Putamen (tissue), 1 donor: ENCODE results near the gene SMIM45.
A peak's percentile ranks its signal among the peaks of the same experiment; 100 is the strongest.

Experiments used
- DNase-seq: peaks from one replicate; pipeline ENCODE4 v3.0.0-alpha.2; 2016; ENCODE audit warnings: low spot score

SMIM45 gene

GRCh38 chr22:41951898-41952474 is at the start of gene SMIM45:
SMIM45 (plus strand) TSS chr22:41952150.
- DNase-seq, result peak; percentile 89

GRCh38 chr22:41902932-41903421 is 49.0 kb upstream of the SMIM45 start:
- no peak for DNase-seq

GRCh38 chr22:41904450-41905410 is 47.2 kb upstream of the SMIM45 start:
- DNase-seq, result no peak

DNA sequence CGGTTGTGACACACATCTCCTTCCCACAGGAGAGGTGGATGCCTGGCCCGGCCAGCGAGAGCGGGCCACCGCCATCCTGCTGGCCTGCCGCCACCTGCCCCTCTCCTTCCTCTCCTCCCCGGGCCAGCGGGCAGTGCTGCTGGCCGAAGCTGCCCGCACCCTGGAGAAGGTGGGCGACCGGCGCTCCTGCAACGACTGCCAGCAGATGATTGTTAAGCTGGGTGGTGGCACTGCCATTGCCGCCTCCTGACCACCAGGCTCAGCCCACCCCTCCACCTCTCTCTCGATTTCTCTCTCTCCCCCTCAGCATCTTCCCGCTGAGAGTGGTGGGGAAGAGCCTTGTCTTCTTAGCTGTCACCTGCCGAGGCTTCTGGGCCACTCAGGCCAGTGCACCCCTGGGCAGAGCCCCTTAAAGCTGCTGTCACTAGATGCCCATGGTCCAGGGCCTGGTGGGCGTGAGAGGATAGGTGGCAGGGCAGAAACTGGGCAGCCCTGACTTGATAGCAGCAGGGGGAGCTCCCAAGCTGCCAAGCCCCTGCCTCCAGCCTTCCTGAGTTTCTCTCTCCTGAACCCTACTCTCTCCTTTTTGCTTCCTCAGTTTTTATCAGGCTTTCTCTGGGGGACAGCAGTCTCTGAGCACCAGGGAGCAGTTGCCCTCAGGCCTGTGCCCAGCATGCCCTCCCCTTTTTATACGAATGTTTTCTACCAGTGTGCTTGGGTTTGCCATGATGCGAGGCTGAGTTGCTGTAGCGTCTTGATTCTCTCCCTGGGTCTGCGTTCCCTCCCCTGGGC is 46.3 kb upstream of the SMIM45 start:
- no peak for DNase-seq

DNA sequence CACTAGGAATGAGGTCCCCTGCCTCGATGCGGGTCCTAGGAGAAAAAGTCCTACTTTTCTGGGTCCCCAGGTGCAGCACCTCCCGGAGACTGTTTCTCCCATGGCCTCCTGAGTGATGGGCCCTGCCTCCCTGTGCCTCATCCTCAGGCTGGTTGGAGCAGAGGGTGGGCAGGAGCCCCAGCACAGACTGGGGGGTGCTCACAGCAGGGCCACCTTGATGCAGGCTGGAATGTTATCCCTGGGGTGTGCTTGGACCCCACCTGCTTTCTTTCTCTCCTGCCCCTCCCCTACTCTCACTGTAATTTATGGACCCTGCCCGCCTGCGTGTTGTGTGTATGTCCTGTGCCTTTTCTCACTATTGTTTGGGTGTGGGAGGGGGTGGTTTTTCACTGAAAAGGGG is 45.1 kb upstream of the SMIM45 start:
- DNase-seq, result no peak

GRCh38 chr22:41907436-41908401 is 44.2 kb upstream of the SMIM45 start:
- DNase-seq, result no peak

DNA sequence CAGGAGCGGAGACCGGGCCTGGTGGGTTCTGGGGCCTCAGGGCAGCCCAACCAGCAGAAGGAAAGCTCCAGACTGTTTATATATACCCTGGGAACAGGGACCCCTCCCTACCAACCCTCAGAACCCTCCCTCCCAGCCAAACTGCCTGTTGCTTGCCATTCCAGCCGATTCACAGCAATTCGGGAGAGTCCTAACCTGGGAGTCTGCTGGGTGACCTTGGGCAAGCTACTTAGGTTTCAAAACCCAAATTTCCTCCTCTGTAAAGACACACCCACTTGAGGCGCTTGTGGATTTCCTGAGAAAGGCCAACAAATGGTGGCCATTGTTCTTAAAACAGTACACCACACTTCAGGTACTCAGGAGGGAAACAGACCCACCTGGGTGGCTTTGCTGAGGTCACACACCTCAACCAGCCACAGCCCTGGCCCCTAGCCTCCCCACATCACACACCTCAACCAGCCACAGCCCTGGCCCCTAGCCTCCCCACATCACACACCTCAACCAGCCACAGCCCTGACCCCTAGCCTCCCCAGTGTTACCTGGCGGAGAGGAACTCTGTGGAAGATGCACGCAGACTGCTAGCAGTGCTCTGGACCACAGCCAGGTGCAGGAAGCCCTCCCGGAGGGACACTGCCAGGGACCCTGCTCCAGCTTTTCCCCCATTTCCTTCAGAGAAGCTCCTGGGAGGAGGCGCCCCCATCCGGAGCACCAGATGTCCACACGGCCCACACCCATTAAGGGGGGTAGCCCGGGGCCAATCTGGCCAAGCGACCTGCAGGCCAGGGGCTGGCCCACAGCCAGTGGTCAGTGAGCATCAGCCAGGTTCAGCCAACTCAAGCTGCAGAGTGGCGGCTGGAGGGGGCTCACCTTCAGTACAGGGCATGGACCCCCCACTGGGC is 43.3 kb upstream of the SMIM45 start:
- no peak for DNase-seq

- DNase-seq, result no peak
These were observed 42.5 kb upstream of the SMIM45 start for GRCh38 chr22:41909310-41910049.

DNA sequence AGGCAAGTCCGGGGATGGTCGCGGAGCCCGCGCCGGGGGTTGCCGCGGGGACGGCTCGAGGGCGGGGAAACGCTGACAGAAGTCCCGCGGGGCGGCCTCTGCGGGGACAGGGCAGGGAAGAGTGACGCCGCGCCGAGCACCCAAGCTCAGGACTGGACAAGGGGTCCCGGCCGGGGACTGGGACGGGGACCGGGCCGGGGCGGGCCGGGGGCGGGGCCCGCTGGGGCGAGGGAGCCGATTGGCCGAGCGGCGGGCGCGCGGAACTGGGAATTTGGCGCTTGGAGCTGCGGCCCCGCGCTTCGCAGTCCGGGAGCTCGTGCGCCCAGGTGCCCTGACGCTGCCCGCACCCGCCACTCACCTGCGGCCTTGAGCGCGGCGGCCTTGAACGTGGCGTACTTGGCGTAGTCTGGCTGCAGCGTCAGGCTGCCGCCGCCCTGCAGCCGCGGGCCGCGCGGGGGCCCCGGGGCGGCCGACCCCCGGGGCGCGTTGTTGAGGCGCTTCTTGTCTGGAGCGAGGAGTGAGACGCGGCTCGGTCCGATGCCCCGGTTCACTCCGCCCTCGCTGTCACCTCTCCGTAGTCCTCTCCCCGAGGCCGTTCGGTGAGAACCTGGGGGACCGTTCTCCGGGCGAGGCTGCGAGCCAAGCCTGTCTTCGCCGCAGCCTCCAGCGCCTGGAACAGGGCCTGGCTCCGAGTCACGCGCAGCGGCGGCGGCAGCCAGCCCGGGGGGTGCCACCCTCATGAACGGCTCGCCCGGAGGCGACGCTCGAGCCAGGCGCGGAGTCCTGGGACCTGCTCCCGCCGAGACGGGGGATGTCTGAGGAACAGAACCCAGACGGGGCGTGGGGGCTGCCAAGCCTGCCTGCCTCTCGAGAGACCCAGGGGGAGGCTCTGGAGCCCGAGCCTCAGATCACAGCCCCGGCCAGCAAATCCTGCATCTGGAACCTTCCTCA is 41.6 kb upstream of the SMIM45 start:
- peak; percentile 59 for DNase-seq

DNA sequence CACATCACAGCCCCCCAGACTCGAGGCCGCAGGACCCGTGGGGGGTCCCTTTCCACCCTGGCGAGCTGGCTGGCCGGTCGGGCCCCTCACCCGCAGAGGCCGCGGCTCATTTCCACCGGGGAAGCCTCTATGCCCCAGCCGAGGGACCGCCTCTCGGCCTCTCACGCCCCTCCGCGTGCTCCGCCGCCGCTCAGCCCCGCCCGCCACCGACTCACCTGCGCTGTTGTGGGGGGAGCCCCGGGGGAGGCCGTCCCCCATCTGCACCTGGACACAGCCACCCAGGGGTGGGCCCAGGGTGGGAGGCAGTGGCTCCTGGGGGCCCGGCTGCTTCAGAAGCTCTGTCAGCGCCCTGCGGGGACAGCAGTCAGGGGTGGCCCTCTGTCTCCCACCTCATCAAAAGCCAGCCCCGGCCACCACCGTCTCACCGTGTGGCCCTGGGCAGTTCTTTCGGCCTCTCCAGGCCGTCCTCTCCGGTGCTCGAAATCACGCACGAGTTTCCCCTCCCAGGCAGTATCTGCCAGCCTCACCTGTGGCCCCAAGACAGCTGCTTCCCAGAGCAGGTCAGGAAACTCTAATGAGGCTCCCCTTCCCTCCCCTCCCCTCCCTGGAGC is 40.8 kb upstream of the SMIM45 start:
- DNase-seq, result no peak

DNA sequence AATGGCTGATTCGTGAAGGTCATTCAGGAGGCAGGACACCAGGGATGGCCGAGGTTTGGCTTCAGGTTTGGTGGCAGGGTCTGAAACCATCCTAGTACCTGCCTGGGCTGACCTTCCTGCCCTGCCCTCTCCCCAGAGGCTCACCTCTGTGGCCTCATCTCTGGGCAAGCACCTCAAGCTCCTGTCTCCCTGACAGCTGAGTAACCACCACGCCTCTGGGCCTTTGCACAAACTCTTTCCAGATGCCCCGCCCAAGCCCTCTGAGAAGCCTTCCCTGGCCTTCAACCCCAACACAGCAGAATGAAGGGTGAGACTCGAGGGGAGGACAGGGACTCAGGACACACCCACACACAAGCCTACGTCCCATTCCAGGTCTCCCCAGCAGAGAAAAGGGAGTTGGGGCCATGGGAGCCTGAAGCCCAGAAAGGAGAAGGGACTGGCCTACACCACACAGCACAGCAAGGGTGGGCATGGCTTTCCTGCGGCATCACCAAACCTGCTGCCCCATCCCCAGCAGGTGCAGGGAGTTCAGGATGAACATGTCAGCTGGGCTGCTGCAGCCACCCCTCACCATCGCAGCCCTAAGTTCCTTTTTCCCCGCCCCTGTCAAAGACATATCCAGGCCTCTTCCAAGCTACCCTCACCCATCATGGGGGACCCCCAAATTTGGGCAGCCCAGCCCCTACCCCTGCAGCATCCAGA is 39.5 kb upstream of the SMIM45 start:
- no peak for DNase-seq

DNA sequence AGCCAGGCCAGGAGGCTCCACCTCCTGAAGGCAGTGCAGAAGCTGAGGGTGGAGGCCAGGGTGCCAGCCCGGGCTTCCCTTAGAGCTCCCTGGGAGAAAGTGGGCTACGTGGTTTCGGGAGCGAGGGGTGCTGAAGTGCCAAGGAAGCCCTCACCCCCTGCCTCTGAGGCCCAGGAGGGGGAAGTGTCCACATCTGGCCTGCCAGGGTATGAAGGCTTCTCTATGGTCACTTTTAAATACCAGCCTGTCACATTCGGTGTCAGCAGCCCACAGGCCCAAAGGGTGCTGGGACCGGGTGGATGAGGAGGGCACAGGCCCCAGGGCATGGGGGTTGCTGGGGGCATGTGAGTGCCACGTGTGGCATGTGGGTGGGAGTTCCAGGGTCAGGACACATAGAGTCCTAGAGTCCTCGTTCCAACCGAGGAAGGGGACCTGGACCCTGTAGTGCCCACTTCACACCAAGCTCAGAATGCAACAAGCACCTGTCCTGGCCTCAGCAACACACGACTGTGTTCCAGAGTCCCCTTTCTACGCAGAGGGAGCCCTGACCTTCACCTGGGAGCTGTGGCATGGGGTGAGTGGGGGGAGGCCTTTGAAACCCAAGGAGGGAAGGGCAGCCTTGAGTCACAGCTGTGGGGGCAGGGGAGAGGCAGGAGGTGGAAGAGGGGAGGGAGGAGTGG is 38.8 kb upstream of the SMIM45 start:
- no peak for DNase-seq

- DNase-seq, result no peak
These were observed 38.0 kb upstream of the SMIM45 start for GRCh38 chr22:41913842-41914534.

DNA sequence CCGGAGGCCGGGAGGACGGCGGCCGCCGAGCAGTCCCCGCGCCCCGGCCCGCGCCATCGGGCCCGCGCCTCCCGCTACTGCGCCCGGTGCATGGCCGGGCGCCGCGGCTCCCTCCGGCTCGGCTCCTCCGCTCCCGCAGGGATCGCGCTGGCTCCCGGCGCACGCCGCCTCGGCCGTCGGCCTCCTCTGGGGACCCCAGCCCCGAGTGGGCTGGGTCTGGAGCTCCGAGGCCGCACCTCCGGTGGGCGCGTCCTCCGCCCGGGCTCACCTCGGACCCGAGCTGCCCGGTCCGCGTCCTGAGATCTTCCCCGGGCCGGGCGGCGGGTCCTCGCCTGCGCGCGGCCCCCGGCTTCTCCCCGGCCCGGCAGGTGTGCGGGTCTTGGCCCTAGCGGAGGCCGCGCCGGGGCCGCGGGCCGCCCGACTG is 37.3 kb upstream of the SMIM45 start:
- no peak for DNase-seq

DNA sequence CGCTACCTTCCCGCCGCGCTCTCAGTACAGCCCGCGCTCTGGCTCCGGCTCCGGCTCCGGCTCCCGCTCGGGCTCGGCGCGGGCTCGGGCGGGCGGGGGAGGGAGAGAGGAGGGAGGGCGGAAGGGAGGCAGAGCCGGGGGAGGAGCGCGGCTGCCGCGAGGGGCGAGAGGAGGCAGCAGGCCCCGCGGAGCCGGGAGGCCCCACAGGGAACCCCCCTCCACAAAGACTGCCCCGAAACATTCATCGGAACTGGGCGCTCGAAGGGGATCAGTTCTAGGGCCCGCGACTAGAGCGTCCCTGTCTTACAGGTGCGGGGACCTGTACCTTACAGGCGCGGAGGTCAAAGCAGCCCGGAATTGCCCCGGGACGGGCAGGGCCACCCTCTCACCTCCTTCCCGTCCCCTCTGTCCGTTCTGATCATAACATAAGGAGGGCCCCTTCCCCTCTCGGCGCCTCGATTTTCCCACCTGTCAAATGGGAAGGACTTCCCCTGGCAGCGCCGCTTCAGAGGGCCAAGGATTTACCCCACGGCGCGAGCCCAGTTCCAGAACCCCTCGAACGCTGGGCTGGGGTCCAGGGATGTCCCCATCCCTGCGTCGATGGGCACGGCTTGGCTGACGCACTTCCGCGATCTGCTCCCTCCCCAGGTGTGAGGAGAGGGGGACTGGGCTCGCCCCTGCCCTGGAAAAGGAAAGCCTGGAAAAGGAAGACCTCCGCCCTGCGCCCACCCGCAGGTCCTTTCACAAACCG is 36.7 kb upstream of the SMIM45 start, which contains the start of gene SHISA8:
SHISA8 (minus strand) TSS at position 40 of the 751 bp plus-strand sequence. CDS start 407 bp downstream, outside the sequence.
- DNase-seq, result no peak
